Kidney epithelial cell (primary cell): Measurements from ENCODE around the gene HPSE. TPM values are rescaled to one million over a fixed set of nuclear protein-coding genes. Genes with fewer than 3 reads are reported as not detected.

Source experiments
- DNase-seq: peaks from one replicate; pipeline ENCODE4 v3.0.0-alpha.2; 2010; ENCODE audit warnings: low read depth
- H3K27me3 ChIP-seq: 2 replicates; pipeline ENCODE4 v1.6.0; 2011; ENCODE audit warnings: low read length; ENCODE audit not compliant: control insufficient read depth, insufficient read depth
- H3K36me3 ChIP-seq: 2 replicates; pipeline ENCODE4 v1.5.1; 2011; ENCODE audit warnings: low read length; ENCODE audit not compliant: control insufficient read depth, insufficient read depth
- H3K4me3 ChIP-seq: 2 replicates; pipeline ENCODE4 v1.5.1; 2011; ENCODE audit warnings: low read depth, mild to moderate bottlenecking, control low read depth, low read length
- total RNA-seq: library from RNA; depleted of rRNA; stranded (reverse); fragments of >200 nt; gene quantifications from 2 replicates; pipeline ENCODE4 v1.2.3, GENCODE V29; 2015
- TF ChIP-seq, protein P1 (sequence below): IDR thresholded peaks from 2 replicates; pipeline ENCODE4 v1.5.1; 2011; ENCODE audit warnings: mild to moderate bottlenecking, moderate library complexity, low read length, control low read depth, inconsistent platforms; ENCODE audit not compliant: insufficient read depth, poor library complexity, severe bottlenecking

HPSE gene
- total RNA-seq, 1 donor from 2014 or later, result 0.21 TPM

DNA sequence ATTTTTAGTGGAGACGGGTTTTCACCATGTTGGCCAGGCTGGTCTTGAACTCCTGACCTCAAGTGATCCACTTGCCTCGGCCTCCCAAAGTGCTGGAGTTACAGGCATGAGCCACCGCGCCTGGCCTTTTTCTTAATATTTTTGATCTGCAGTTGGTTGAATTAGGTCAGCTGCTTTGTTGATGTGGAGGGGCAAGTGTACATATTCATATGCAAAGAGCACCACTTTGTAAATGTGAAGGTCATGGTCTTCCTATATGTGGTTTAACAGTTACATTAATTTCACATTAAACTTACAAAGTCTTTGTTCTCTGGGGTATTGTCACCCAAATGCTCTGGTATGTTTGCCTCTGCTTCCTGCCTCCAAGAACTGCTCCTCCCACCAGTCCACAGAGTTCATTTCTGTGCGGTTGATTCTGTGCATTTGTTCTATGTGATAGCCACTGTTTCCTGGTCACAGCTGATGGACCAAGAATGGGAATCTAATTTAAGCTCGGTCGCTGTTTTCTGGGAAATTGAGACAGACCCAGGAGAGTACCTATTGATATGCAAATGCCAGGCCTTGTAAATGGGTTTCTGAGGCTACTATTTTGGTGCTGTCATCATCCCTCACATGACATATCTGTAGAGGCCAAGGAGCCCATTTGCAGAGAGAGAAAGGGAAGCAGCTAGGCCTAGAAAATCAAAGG lies 26.9 kb upstream of the HPSE start:
- TF ChIP-seq, protein P1, sequence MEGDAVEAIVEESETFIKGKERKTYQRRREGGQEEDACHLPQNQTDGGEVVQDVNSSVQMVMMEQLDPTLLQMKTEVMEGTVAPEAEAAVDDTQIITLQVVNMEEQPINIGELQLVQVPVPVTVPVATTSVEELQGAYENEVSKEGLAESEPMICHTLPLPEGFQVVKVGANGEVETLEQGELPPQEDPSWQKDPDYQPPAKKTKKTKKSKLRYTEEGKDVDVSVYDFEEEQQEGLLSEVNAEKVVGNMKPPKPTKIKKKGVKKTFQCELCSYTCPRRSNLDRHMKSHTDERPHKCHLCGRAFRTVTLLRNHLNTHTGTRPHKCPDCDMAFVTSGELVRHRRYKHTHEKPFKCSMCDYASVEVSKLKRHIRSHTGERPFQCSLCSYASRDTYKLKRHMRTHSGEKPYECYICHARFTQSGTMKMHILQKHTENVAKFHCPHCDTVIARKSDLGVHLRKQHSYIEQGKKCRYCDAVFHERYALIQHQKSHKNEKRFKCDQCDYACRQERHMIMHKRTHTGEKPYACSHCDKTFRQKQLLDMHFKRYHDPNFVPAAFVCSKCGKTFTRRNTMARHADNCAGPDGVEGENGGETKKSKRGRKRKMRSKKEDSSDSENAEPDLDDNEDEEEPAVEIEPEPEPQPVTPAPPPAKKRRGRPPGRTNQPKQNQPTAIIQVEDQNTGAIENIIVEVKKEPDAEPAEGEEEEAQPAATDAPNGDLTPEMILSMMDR, result no peak
- H3K27me3 ChIP-seq, result no peaks in the 10 kb centered on the region
- H3K36me3 ChIP-seq, result no peaks in the 10 kb centered on the region
- H3K4me3 ChIP-seq, result no peak overlapping the region
- no peak for DNase-seq

DNA sequence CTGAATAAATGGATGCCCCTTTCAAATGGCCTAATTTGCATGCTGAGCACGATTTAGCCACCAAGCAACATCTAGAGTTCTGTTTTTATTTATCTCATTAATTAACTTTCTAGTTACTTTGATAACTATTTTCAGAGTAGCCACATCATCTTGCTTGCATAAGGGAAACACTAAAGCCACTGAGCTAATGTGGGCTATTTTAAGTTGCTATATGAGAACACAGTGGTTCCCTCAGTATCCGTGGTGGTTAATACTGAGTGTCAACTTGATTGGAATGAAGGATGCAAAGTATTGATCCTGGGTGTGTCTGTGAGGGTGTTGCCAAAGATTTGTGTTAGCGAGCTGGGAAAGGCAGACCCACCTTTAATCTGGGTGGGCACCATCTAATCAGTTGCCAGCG lies 25.4 kb upstream of the HPSE start:
- Histone ChIP-seq H3K4me3 (no peak overlapping the region), H3K36me3 (no peaks in the 10 kb centered on the region), H3K27me3 (no peaks in the 10 kb centered on the region)
- no peak for DNase-seq
- TF ChIP-seq, protein P1, result no peak

DNA sequence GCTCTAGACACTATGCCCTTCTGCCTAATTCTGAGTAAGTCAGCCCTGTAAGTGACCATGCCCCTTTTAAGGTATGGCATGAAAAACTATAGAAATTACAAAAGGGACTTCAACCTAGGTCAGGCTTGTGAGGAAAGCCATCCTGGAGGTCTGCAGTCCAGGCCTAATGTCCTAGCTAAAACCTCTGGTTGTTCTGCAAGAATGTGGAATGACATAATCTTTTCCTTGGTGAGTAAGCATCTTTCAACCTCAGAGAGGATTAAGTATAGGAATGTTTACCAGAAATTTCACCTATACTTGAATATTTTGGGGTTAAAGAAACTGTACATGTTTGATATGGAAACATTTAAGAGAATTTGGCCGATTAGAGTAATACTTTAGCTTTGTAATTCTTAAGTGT lies 23.8 kb upstream of the HPSE start:
- H3K4me3 ChIP-seq, result no peak overlapping the region
- no peaks in the 10 kb centered on the region for H3K27me3 ChIP-seq
- peak; percentile 66 for DNase-seq
- TF ChIP-seq, protein P1, result no peak
- no peaks in the 10 kb centered on the region for H3K36me3 ChIP-seq

DNA sequence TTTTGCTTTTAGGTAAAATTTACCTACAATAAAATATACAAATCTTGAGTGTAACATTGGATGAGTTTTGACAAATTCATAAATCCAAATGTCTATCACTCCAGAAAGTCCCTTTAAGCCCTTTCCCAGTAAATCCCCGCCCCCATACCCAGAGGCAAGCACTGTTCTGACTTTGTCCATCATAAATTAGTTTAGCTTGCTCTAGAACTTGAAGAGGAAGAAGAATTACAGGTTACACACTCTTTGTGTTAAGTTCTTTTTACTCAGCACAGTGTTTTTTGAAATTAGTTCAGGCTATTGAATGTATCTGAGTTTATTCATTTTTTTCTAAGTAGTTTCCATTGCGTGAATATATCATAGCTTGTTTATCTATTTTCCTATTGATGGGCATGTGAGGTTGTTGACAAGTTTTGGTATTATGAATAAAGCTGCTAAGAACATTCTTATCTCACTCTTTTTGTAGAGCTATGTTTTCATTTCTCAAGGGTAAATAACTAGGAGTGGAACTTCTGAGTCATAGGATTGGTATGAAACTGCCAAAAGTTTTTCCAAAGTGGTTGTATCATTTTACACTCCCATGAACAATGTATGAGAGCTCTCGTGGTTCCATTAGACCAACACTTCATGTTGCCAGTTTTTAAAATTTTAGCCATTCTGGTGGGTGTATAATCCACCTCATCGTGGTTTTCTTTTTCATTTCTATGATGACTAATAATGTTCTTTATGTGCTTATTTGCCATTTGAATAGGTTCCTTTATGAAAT lies 22.4 kb upstream of the HPSE start:
- Histone ChIP-seq H3K27me3 (no peaks in the 10 kb centered on the region), H3K4me3 (no peak overlapping the region), H3K36me3 (no peaks in the 10 kb centered on the region)
- peak; percentile 58 for DNase-seq
- TF ChIP-seq, protein P1, result no peak

DNA sequence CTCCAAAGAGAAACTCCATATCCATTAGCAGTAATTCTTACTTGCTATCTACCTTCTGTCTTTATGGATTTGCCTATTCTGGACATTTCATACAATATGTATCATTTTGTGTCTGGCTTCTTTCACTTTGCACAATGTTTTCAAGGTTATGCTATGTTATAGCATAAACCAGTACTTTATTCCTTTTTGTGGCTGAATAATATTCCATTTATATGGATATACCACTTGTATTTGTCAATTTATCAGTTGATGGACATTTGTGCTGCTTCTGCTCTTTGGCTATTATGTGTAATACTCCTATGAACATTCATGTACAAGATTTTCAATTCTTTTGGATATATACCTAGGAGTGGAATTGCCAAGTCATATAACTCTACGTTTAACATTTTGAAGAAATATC lies 18.9 kb upstream of the HPSE start:
- TF ChIP-seq, protein P1, result no peak
- no peaks in the 10 kb centered on the region for H3K27me3 ChIP-seq
- no peak for DNase-seq
- H3K36me3 ChIP-seq, result no peaks in the 10 kb centered on the region
- no peak overlapping the region for H3K4me3 ChIP-seq
